NCI-H82 treated with DMSO at 0.1 percent for 48 hours (cell line): ENCODE results near the gene C2CD2.

Source experiments
- DNase-seq: peaks from one replicate; lab custom pipeline; 2025; ENCODE audit not compliant: unreplicated experiment; lab: John Stamatoyannopoulos, UW

C2CD2 gene

GRCh38 chr21:41933313-41934079 lies 20.3 kb downstream of the C2CD2 start:
- no peak for DNase-seq

- no peak for DNase-seq
Observed at GRCh38 chr21:41932576-41933312, 21.1 kb downstream of the C2CD2 start.

- no peak for DNase-seq
Observed at GRCh38 chr21:41932191-41932575, 21.6 kb downstream of the C2CD2 start.

DNA sequence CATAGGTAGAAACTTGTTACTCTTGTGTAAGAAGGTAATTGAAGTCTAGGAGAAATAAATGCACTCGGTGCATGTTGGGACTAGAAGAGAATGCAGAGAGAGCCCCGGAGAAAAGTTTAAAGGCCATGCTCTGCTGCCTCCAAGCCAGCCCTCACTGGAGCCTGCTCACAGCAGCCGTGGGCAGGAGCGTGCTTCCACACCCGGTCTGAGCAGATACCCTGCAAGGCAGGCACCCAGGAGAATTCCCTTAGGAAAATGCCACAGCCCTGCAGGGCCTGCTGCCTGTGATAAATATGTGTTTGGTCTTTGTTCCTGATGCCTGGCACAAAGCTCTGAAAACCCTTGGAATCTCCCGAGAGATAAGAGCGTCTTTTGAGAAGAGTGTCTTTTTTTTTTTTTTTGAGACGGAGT lies 22.8 kb downstream of the C2CD2 start:
- DNase-seq = no peak

DNA sequence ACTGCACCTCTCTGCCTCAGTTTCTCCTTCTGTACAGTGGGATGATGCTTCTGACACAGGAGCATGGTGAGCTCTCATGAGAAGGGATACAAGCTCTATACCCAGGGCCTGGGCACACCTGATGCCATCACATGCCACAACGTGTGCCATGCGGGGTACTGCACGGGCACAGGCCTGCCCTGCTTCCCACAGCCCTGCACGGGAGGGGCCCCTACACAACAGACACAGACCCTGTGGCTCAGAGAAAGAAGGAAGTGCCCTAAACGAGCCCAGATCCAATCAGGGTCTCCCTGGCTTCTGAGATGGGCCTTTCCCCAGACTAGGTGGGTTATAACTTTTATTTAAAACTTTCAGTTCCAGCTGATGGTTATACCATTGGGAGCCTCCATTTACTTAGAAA lies 24.6 kb downstream of the C2CD2 start:
- no peak for DNase-seq

DNA sequence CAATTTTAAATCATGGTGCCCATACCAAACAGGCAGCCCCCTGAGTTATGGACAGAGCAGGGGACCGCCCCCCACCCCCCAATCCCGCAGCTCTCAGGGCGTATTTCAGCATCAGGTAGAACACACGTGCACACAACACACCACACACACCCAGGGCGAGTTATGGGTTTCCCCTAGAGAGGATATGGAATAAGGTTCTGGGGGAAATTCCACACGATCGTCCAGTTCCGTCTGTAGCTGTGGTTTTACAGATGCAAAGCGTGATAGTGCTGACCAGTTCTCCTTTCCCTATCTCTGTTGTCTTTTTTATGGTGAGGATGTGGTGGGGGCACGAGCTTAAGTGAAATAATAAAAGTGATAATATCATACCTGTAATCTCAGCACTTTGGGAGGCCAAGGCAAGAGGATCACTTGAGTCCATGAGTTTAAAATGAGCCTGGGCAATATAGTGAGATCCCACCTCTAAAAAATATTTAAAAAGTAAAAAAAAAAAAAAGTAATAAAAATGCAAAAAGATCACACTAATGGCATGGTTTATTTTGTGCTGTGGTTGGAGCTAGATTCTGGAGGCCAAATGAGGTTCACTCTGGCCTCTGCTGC lies 25.1 kb downstream of the C2CD2 start:
- DNase-seq = no peak

GRCh38 chr21:41927727-41928409 lies 25.9 kb downstream of the C2CD2 start:
- DNase-seq = no peak

GRCh38 chr21:41926807-41927171 lies 27.0 kb downstream of the C2CD2 start:
- DNase-seq = no peak

DNA sequence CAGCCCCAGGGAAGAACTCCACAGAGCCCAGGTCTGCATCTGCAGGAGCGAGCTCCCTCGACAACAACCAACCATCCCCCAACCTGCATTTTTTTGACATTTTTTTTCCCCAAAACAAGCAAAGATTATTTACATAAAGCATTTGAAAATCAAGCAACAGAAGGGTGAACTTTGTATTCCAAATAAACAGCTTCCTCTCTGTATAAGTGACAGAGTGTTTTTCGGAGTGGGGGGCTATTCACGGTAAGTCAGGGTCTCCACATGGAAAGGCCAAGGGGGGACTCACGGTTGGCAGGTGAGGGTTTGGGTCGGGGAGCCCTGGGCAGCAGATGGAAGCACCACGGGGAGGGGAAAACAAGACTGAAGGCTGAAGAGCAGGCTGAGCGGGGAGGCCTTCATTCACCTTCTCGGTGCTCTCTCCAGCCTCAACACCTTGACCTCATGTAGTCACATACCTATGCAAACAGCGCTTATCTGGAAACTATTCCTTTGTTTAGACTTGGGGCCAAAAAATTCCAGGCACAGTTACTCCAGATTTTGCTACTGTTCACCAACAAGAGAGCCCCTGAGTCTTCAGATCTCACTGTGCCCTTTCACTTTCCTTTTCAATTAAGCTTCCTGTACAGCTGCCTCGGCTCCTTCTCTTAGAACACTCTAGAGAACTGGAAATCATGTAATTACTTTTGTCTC lies 27.6 kb downstream of the C2CD2 start:
- DNase-seq = no peak

DNA sequence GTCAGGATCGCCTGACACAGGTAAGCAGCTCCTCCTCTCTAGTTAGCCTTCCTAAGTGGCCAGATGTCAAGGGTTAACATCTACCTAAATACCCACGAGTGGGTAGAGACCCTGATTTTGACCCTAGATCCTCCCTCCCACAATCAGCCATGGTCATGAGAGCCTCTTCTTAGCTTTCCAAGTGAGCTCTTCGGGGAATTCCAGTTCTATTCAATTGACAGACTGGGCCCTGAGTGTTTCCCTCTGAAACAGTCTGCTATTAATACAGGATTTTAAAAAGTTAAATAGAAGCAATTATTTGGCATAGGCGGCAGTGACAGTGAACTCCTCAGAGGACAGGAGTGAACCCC lies 28.1 kb downstream of the C2CD2 start:
- no peak for DNase-seq

DNA sequence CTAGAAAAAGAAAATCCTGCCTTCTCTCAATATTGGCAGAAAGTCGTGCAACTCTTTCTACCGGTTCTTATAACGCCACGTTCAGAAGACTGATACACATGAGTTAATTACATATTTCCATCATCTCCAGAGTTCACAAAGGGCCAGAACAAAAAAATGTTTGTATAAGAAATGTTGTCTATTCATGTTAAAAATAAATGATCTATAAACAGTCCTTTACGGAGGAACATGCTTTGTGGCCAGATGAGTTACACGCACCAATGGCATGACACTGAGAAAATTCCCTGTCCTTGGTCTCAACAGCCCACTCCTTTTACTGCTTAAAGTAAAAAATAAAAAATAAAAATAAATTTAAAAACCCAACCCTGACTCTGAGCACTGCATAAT lies 29.5 kb downstream of the C2CD2 start:
- DNase-seq = no peak

GRCh38 chr21:41923631-41924367 lies 30.0 kb downstream of the C2CD2 start:
- DNase-seq = no peak

DNA sequence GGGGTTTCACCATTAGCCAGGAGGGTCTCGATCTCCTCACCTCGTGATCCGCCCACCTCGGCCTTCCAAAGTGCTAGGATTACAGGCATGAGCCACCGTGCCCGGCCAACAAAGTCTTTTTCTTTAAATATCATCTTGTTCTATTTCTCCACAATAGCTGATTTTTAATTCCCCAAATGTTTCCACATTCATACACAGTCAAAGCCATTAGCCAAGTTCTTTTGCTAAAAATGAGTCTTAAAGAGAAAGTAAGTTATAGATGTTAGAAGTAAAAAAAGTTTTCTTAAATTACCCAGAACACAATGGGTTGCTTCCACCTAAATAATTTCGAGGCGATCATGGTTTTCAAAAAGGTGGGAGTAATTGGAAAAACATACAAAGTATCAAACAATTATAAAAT lies 30.6 kb downstream of the C2CD2 start:
- no peak for DNase-seq

- no peak for DNase-seq
Observed at GRCh38 chr21:41921021-41921420, 32.8 kb downstream of the C2CD2 start.

DNA sequence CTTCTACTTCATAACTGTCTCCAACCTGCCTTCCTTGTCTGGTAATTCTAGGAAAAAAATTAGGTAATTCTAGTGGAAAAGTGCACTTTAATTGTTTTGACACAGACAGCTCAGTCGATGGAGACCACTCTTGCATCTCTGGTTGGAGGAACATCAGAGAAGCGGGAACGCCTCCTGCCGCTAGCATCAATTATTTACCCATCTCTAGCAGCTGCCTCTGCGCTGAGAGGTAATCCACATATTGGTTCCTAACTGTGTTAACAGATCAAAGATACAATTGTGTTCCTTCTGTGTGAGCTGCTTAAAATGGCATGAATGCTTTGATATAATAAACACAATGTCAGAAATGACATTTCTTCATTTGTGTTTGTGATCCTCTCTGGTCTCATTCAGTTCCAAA lies 33.3 kb downstream of the C2CD2 start:
- DNase-seq = no peak

DNA sequence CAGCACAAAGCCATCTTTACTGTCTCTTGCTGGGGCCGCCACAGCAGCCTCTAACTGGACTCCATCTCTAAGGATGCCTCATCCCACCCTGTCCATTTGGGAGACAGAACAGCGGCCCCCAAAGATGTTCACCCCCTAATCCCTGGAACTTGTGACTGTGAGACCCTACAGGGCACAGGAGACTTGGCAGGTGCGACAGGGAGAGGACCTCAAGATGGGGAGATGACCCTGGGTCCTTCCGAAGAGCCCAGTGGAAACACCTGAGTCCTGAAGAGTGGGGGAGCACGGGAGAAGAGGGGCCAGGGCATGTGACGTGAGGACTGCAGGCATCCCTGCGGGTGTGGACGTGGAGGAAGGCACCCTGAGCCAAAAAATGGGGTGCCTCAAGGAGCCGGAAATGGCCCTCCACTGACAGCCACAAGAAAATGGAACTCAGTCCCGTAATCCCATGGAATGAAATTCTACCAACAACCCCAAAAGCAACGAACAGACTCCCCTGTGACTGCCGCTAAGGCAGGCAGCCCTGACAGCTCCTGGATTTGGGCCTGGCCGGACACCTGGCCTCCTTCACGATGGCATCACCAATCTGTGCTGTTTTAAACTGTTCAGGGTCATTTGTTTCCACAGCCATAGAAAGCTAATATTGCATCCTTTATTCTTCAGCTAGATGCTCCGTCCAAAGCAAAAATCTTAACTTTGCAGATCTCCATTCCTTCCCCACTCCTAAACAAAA lies 34.0 kb downstream of the C2CD2 start:
- no peak for DNase-seq

DNA sequence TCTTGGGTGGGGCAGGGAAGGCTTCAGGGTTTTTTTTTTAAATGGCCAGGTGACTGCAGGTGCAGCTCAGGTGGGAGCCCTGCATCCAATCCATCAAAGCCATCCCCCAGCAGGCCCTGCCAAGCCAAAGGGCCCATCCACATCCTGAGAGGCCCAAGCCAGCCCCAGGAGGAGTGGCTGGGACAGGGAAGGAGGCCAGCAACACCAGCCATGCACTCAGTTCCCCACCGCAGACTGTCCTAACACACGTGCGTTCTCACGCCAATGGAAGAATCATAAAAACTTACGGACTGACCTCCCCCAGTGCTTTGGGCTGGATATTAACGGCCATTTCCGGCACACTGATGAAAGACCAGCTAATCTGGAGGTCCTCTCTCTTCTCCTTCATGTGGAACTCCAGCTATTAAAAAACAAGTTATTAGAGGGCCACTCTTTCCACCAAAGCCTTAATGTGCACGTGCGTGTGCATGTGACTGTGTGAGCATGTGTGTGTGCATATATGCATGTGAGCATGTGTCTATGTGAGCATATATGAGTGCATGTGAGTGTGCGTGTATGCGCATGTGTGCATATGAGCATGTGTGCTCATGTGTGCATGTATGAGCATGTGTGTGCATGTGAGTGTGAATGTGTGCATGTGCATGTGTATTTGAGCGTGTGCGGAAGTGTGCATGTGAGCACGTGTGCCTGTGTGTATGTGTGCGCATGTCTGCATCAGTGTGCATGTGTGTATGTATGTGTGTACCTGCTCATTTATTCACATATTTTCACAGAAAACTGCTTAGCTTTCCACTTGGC lies 35.1 kb downstream of the C2CD2 start:
- DNase-seq = no peak

- DNase-seq = no peak
Observed at GRCh38 chr21:41917531-41917930, 36.3 kb downstream of the C2CD2 start.

DNA sequence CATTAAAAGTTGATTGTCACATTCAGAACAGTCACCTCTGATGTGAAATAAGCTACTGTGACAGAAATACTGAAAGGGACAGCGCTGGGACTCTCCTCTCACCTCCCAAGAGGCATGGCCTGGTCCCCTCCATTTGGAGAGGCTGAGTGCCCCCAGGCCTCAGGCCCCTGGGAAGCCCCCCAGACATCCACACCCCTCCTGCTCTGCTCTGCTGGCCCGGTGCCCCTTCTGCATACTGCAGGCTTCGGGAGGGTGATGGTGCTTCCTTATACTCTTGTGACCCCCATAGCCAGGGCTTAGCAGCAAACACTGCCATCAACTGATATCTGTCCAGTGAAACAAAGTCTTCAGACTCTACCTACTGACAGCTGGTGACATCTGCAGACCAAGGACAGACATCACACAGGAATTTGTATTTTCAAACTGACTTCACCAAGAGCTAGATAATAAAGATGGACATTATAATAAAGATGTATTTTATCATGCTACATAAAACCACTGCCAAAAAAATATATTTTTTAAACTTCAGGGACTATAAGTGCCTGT lies 36.9 kb downstream of the C2CD2 start:
- DNase-seq = no peak
